ENCODE measurements around the gene NUP62. TPM values are rescaled to one million over a fixed set of nuclear protein-coding genes. Genes with fewer than 3 reads are reported as not detected.

NUP62 gene
- total and polyA plus RNA-seq, 2 of the 8 experiments (the other 6 are each of a cell fraction or from before 2014, with no cell fraction given): 50.0 to 107 TPM

DNA sequence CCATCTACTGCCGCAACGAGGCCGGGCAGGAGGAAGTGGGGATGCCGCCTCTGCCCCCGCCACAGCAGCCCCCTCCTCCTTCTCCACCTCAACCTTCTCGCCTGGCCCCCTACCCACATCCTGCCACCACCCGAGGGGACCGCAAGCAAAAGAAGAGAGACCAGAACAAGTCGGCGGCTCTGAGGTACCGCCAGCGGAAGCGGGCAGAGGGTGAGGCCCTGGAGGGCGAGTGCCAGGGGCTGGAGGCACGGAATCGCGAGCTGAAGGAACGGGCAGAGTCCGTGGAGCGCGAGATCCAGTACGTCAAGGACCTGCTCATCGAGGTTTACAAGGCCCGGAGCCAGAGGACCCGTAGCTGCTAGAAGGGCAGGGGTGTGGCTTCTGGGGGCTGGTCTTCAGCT is 3.4 kb upstream of the NUP62 start (continued):
- TF ChIP-seq SIX5 (IDR thresholded peaks at IDR 0.05; ENCODE audit: low read depth, low read length): no peak
- TF ChIP-seq CTCF (IDR thresholded peaks at IDR 0.05; ENCODE audit: control extremely low read depth in 1 of 3, insufficient read depth in 1 of 3, low read depth in 1 of 3, low read length in 3 of 3): no peak
- no peak for TF ChIP-seq TAF7 (optimal IDR thresholded peaks at IDR 0.05; ENCODE audit: borderline replicate concordance, low read depth, low read length)
- TF ChIP-seq, protein P1, sequence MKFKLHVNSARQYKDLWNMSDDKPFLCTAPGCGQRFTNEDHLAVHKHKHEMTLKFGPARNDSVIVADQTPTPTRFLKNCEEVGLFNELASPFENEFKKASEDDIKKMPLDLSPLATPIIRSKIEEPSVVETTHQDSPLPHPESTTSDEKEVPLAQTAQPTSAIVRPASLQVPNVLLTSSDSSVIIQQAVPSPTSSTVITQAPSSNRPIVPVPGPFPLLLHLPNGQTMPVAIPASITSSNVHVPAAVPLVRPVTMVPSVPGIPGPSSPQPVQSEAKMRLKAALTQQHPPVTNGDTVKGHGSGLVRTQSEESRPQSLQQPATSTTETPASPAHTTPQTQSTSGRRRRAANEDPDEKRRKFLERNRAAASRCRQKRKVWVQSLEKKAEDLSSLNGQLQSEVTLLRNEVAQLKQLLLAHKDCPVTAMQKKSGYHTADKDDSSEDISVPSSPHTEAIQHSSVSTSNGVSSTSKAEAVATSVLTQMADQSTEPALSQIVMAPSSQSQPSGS (IDR thresholded peaks at IDR 0.05; ENCODE audit: low read length): no peak
- TF ChIP-seq JUND (IDR thresholded peaks at IDR 0.05; ENCODE audit: low read length): no peak
- no peak for TF ChIP-seq POLR2A (IDR thresholded peaks at IDR 0.05; ENCODE audit: control extremely low read depth in 1 of 2, low read depth in 2 of 2, low read length in 2 of 2)

All from H1 (cell line).